Measurements from ENCODE around the gene OR13J1. TPM values are rescaled to one million over a fixed set of nuclear protein-coding genes. Genes with fewer than 3 reads are reported as not detected.
"Not testable (repeated sequence)": the region's sequence is repeated elsewhere in the genome, so short reads cannot be mapped to it uniquely, and the experiment has no call there.

OR13J1 gene
- total RNA-seq, 1 donor from 2014 or later, result not detected

GRCh38 chr9:35905051-35905781 lies 35.0 kb upstream of the OR13J1 start:
- Histone ChIP-seq H3K9ac (ENCODE audit: low read depth in 1 of 3, low read length in 3 of 3) (peak overlapping the region in 2 of 3 donors; percentile 50 to 51), H3K4me1 (ENCODE audit: control insufficient read depth in 3 of 3, insufficient read depth in 3 of 3, low read length in 3 of 3) (peaks cover 61 to 66% (median 64%) of the 10 kb centered on the region in 3 donors), H3K9me3 (ENCODE audit: control insufficient read depth in 3 of 3, low read length in 3 of 3) (no peaks in the 10 kb centered on the region), H3K27ac (ENCODE audit: low read depth, low read length) (peak overlapping the region; percentile 88), H3K27me3 (ENCODE audit: control insufficient read depth in 3 of 3, insufficient read depth in 3 of 3, low read length in 3 of 3) (no peaks in the 10 kb centered on the region), H3K36me3 (ENCODE audit: control insufficient read depth in 3 of 3, insufficient read depth in 3 of 3, low read length in 3 of 3) (no peaks in the 10 kb centered on the region), H3K4me3 (ENCODE audit: low read length in 3 of 3) (peak overlapping the region in 2 of 3 donors; percentile 17 to 65)

- Histone ChIP-seq H3K27me3 (ENCODE audit: control insufficient read depth in 3 of 3, insufficient read depth in 3 of 3, low read length in 3 of 3) (no peaks in the 10 kb centered on the region), H3K9me3 (ENCODE audit: control insufficient read depth in 3 of 3, low read length in 3 of 3) (no peaks in the 10 kb centered on the region), H3K27ac (ENCODE audit: low read depth, low read length) (peak overlapping the region; percentile 88), H3K9ac (ENCODE audit: low read depth in 1 of 3, low read length in 3 of 3) (no peak overlapping the region), H3K4me3 (ENCODE audit: low read length in 3 of 3) (no peak overlapping the region), H3K36me3 (ENCODE audit: control insufficient read depth in 3 of 3, insufficient read depth in 3 of 3, low read length in 3 of 3) (no peaks in the 10 kb centered on the region), H3K4me1 (ENCODE audit: control insufficient read depth in 3 of 3, insufficient read depth in 3 of 3, low read length in 3 of 3) (peaks cover 52 to 58% (median 56%) of the 10 kb centered on the region in 3 donors)
Observed at GRCh38 chr9:35904338-35904737, 34.1 kb upstream of the OR13J1 start.

- Histone ChIP-seq H3K4me3 (ENCODE audit: low read length in 3 of 3) (no peak overlapping the region), H3K27ac (ENCODE audit: low read depth, low read length) (no peak overlapping the region), H3K4me1 (ENCODE audit: control insufficient read depth in 3 of 3, insufficient read depth in 3 of 3, low read length in 3 of 3) (peaks cover 39 to 45% (median 43%) of the 10 kb centered on the region in 3 donors), H3K9me3 (ENCODE audit: control insufficient read depth in 3 of 3, low read length in 3 of 3) (no peaks in the 10 kb centered on the region), H3K27me3 (ENCODE audit: control insufficient read depth in 3 of 3, insufficient read depth in 3 of 3, low read length in 3 of 3) (no peaks in the 10 kb centered on the region), H3K9ac (ENCODE audit: low read depth in 1 of 3, low read length in 3 of 3) (no peak overlapping the region), H3K36me3 (ENCODE audit: control insufficient read depth in 3 of 3, insufficient read depth in 3 of 3, low read length in 3 of 3) (no peaks in the 10 kb centered on the region)
Observed at GRCh38 chr9:35903049-35903448, 32.8 kb upstream of the OR13J1 start.

GRCh38 chr9:35899021-35899420 lies 28.8 kb upstream of the OR13J1 start:
- Histone ChIP-seq H3K27me3 (ENCODE audit: control insufficient read depth in 3 of 3, insufficient read depth in 3 of 3, low read length in 3 of 3) (peaks cover 0 to 2% (median 0%) of the 10 kb centered on the region in 3 donors), H3K36me3 (ENCODE audit: control insufficient read depth in 3 of 3, insufficient read depth in 3 of 3, low read length in 3 of 3) (no peaks in the 10 kb centered on the region), H3K9me3 (ENCODE audit: control insufficient read depth in 3 of 3, low read length in 3 of 3) (no peaks in the 10 kb centered on the region), H3K4me1 (ENCODE audit: control insufficient read depth in 3 of 3, insufficient read depth in 3 of 3, low read length in 3 of 3) (peaks cover 5 to 6% (median 6%) of the 10 kb centered on the region in 3 donors), H3K9ac (ENCODE audit: low read depth in 1 of 3, low read length in 3 of 3) (no peak overlapping the region), H3K27ac (ENCODE audit: low read depth, low read length) (no peak overlapping the region), H3K4me3 (ENCODE audit: low read length in 3 of 3) (no peak overlapping the region)

GRCh38 chr9:35898337-35898736 lies 28.1 kb upstream of the OR13J1 start:
- Histone ChIP-seq H3K9me3 (ENCODE audit: control insufficient read depth in 3 of 3, low read length in 3 of 3) (no peaks in the 10 kb centered on the region), H3K27me3 (ENCODE audit: control insufficient read depth in 3 of 3, insufficient read depth in 3 of 3, low read length in 3 of 3) (peaks cover 0 to 2% (median 0%) of the 10 kb centered on the region in 3 donors), H3K27ac (ENCODE audit: low read depth, low read length) (no peak overlapping the region), H3K4me1 (ENCODE audit: control insufficient read depth in 3 of 3, insufficient read depth in 3 of 3, low read length in 3 of 3) (peaks cover 3% of the 10 kb centered on the region in 3 donors), H3K9ac (ENCODE audit: low read depth in 1 of 3, low read length in 3 of 3) (no peak overlapping the region), H3K4me3 (ENCODE audit: low read length in 3 of 3) (no peak overlapping the region), H3K36me3 (ENCODE audit: control insufficient read depth in 3 of 3, insufficient read depth in 3 of 3, low read length in 3 of 3) (no peaks in the 10 kb centered on the region)

GRCh38 chr9:35897376-35898099 lies 27.3 kb upstream of the OR13J1 start:
- H3K27me3 ChIP-seq (ENCODE audit: control insufficient read depth in 3 of 3, insufficient read depth in 3 of 3, low read length in 3 of 3); H3K4me1 ChIP-seq (ENCODE audit: control insufficient read depth in 3 of 3, insufficient read depth in 3 of 3, low read length in 3 of 3); H3K9ac ChIP-seq (ENCODE audit: low read depth in 1 of 3, low read length in 3 of 3); H3K4me3 ChIP-seq (ENCODE audit: low read length in 3 of 3); H3K36me3 ChIP-seq (ENCODE audit: control insufficient read depth in 3 of 3, insufficient read depth in 3 of 3, low read length in 3 of 3); H3K27ac ChIP-seq (ENCODE audit: low read depth, low read length); H3K9me3 ChIP-seq (ENCODE audit: control insufficient read depth in 3 of 3, low read length in 3 of 3): not testable (repeated sequence)

GRCh38 chr9:35896570-35896969 lies 26.4 kb upstream of the OR13J1 start:
- Histone ChIP-seq H3K9ac (ENCODE audit: low read depth in 1 of 3, low read length in 3 of 3) (no peak overlapping the region), H3K27me3 (ENCODE audit: control insufficient read depth in 3 of 3, insufficient read depth in 3 of 3, low read length in 3 of 3) (peaks cover 0 to 2% (median 2%) of the 10 kb centered on the region in 3 donors), H3K27ac (ENCODE audit: low read depth, low read length) (no peak overlapping the region), H3K9me3 (ENCODE audit: control insufficient read depth in 3 of 3, low read length in 3 of 3) (no peaks in the 10 kb centered on the region), H3K4me3 (ENCODE audit: low read length in 3 of 3) (no peak overlapping the region), H3K4me1 (ENCODE audit: control insufficient read depth in 3 of 3, insufficient read depth in 3 of 3, low read length in 3 of 3) (no peaks in the 10 kb centered on the region), H3K36me3 (ENCODE audit: control insufficient read depth in 3 of 3, insufficient read depth in 3 of 3, low read length in 3 of 3) (no peaks in the 10 kb centered on the region)

GRCh38 chr9:35892051-35892450 lies 21.9 kb upstream of the OR13J1 start:
- no peak overlapping the region for H3K27ac ChIP-seq (ENCODE audit: low read depth, low read length)
- H3K9ac ChIP-seq (ENCODE audit: low read depth in 1 of 3, low read length in 3 of 3), result no peak overlapping the region
- peaks cover 0 to 2% (median 2%) of the 10 kb centered on the region in 3 donors for H3K27me3 ChIP-seq (ENCODE audit: control insufficient read depth in 3 of 3, insufficient read depth in 3 of 3, low read length in 3 of 3)
- no peaks in the 10 kb centered on the region for H3K36me3 ChIP-seq (ENCODE audit: control insufficient read depth in 3 of 3, insufficient read depth in 3 of 3, low read length in 3 of 3)
- H3K9me3 ChIP-seq (ENCODE audit: control insufficient read depth in 3 of 3, low read length in 3 of 3), result no peaks in the 10 kb centered on the region
- H3K4me3 ChIP-seq (ENCODE audit: low read length in 3 of 3), result no peak overlapping the region
- no peaks in the 10 kb centered on the region for H3K4me1 ChIP-seq (ENCODE audit: control insufficient read depth in 3 of 3, insufficient read depth in 3 of 3, low read length in 3 of 3)

GRCh38 chr9:35891646-35892045 lies 21.4 kb upstream of the OR13J1 start:
- H3K27me3 ChIP-seq (ENCODE audit: control insufficient read depth in 3 of 3, insufficient read depth in 3 of 3, low read length in 3 of 3), result peaks cover 0 to 2% (median 2%) of the 10 kb centered on the region in 3 donors
- no peaks in the 10 kb centered on the region for H3K36me3 ChIP-seq (ENCODE audit: control insufficient read depth in 3 of 3, insufficient read depth in 3 of 3, low read length in 3 of 3)
- H3K4me1 ChIP-seq (ENCODE audit: control insufficient read depth in 3 of 3, insufficient read depth in 3 of 3, low read length in 3 of 3), result no peaks in the 10 kb centered on the region
- H3K9ac ChIP-seq (ENCODE audit: low read depth in 1 of 3, low read length in 3 of 3), result no peak overlapping the region
- no peaks in the 10 kb centered on the region for H3K9me3 ChIP-seq (ENCODE audit: control insufficient read depth in 3 of 3, low read length in 3 of 3)
- H3K4me3 ChIP-seq (ENCODE audit: low read length in 3 of 3), result no peak overlapping the region
- H3K27ac ChIP-seq (ENCODE audit: low read depth, low read length), result no peak overlapping the region

GRCh38 chr9:35884908-35885307 lies 14.7 kb upstream of the OR13J1 start:
- not testable (repeated sequence) for H3K4me3 ChIP-seq (ENCODE audit: low read length in 3 of 3); H3K9ac ChIP-seq (ENCODE audit: low read depth in 1 of 3, low read length in 3 of 3); H3K4me1 ChIP-seq (ENCODE audit: control insufficient read depth in 3 of 3, insufficient read depth in 3 of 3, low read length in 3 of 3); H3K27ac ChIP-seq (ENCODE audit: low read depth, low read length); H3K9me3 ChIP-seq (ENCODE audit: control insufficient read depth in 3 of 3, low read length in 3 of 3); H3K27me3 ChIP-seq (ENCODE audit: control insufficient read depth in 3 of 3, insufficient read depth in 3 of 3, low read length in 3 of 3); H3K36me3 ChIP-seq (ENCODE audit: control insufficient read depth in 3 of 3, insufficient read depth in 3 of 3, low read length in 3 of 3)
